ENCODE results near the gene FARSA.

DNA sequence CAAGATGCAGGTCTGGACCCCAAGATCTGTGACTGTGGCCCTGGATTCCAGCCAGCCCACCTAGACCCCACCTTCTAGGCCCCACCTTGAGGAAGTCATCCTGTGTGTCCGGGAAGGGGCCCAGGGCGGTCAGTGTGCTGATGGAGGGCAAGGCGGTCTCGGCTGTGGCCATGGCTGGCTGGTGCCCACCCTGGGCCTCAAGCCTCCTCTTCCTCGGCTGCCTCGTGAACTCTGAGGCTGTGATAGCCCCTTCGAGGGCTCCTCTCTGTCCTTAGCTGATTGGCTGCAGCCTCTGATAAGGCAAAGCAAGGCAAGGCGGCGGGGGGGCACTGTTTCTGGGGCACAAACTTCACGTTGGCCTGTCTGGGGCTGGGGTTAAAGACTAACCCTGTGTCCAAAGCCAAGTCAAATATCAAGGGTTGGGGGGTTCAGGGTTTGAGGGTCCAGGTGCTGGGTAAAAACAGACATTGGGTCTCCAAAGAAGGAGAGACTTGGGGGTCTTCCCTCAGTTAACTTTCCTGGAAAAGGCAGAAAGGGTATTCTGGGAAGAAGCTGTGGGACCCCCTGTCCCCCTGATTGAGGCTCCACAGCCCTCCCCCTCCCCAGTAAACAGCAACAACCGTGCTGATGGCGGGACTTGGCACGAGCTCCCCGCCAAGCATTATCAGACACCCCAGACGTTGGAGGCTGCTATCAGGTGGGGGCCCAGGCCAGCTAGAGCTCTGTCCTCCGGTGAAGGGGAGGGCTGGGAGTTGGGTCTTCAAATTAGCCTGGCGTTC, 46.4 kb downstream of the FARSA start, which contains the start of gene KLF1:
- TF ChIP-seq CTCF (IDR thresholded peaks at IDR 0.05 in 4 of 5, conservative IDR thresholded peaks at IDR 0.05 in 1 of 5) (no peak), POLR2A (IDR thresholded peaks at IDR 0.05) (no peak)
